HepG2 (cell line): Measurements from ENCODE around the gene NBPF6. TPM values are rescaled to one million over a fixed set of nuclear protein-coding genes. Genes with fewer than 3 reads are reported as not detected.
"Not testable (repeated sequence)": the region's sequence is repeated elsewhere in the genome, so short reads cannot be mapped to it uniquely, and the experiment has no call there.

Experiments
- ATAC-seq: fragments of 200-7000 bp; cut with Tn5 transposase; 3 replicates; pipeline ENCODE4 v1.9.1; 2020; ENCODE audit warnings: mild to moderate bottlenecking, moderate library complexity
- BruUV-seq: library from RNA; stranded (reverse); fragments of 400-500 nt; replicated peaks from 2 replicates; lab custom pipeline; 2021; lab: Mats Ljungman, UMichigan
- CTCF ChIA-PET: fragments of 300-600 bp; formaldehyde crosslinking; extraction: SDS; loops from one replicate; lab custom pipeline; 2021; ENCODE audit warnings: low total read pairs, inconsistent platforms, low intra/inter-chr PET ratio; lab: Yijun Ruan, JAX
- POLR2A ChIA-PET: fragments of 350-600 bp; sonication (Branson Sonifier 250); formaldehyde crosslinking; loops from one replicate; lab custom pipeline; 2020; ENCODE audit warnings: antibody characterized with exemption, inconsistent platforms; lab: Yijun Ruan, JAX
- DNase-seq: peaks from one replicate; pipeline ENCODE4 v3.0.0-alpha.2; 2015; ENCODE audit warnings: low spot score
- FAIRE-seq: peaks from 3 replicates; lab custom pipeline; 2011; peaks lifted over from hg19 to GRCh38; lab: Jason Lieb, UNC
- H2AFZ ChIP-seq: one replicate; pipeline ENCODE4 v1.6.1; 2011; ENCODE audit warnings: low read length, inconsistent platforms
- H3K27ac ChIP-seq: fragments of 300-600 bp; 3 replicates; pipeline ENCODE4 v1.8.0; 2011; ENCODE audit warnings: mixed run types, mild to moderate bottlenecking, mixed read lengths, low read length, inconsistent platforms; ENCODE audit not compliant: insufficient read depth; ENCODE audit errors: extremely low read length
- H3K27me3 ChIP-seq, 2 experiments: fragments of 200-600 bp in 1 of 2; 2 replicates in 1 of 2; 3 replicates in 1 of 2; pipeline versions ENCODE4 v1.6.0 to v1.8.0; 2011; ENCODE audit warnings: low read length in 2 of 2, mild to moderate bottlenecking in 2 of 2, moderate library complexity in 2 of 2, inconsistent platforms in 1 of 2; ENCODE audit not compliant: insufficient read depth in 2 of 2, control insufficient read depth in 1 of 2
- H3K36me3 ChIP-seq, 2 experiments: fragments of 200-600 bp in 1 of 2; replicated peaks in 1 of 2; 2 replicates in 1 of 2; 3 replicates in 1 of 2; pipeline versions ENCODE4 v1.5.1 to v1.8.0; 2011; ENCODE audit warnings: low read length in 2 of 2, inconsistent platforms in 1 of 2; ENCODE audit not compliant: insufficient read depth in 2 of 2, control insufficient read depth in 1 of 2
- H3K4me1 ChIP-seq: 2 replicates; pipeline ENCODE4 v1.5.1; 2012; ENCODE audit warnings: low read length, inconsistent platforms; ENCODE audit not compliant: insufficient read depth
- H3K4me2 ChIP-seq: 2 replicates; pipeline ENCODE4 v1.6.0; 2011; ENCODE audit warnings: low read depth, low read length, inconsistent platforms
- H3K4me3 ChIP-seq, 3 experiments: fragments of 200-600 bp in 1 of 3; sonication (generic), shearing (Covaris generic) in 1 of 3; replicated peaks in 1 of 3; 2 replicates each; pipeline ENCODE4 v1.5.1; 2011 to 2016; ENCODE audit warnings: low read length in 3 of 3, inconsistent platforms in 2 of 3, low read depth in 2 of 3, mild to moderate bottlenecking in 2 of 3, control low read depth in 1 of 3, mixed read lengths in 1 of 3; ENCODE audit not compliant: insufficient read depth in 1 of 3
- H3K79me2 ChIP-seq: one replicate; pipeline ENCODE4 v1.6.1; 2011; ENCODE audit warnings: low read length, inconsistent platforms; ENCODE audit not compliant: insufficient read depth
- H3K9ac ChIP-seq: 2 replicates; pipeline ENCODE4 v1.6.0; 2011; ENCODE audit warnings: mild to moderate bottlenecking, low read depth, low read length, inconsistent platforms; ENCODE audit not compliant: insufficient read depth
- H3K9me3 ChIP-seq: 2 replicates; pipeline ENCODE4 v1.5.1; 2012; ENCODE audit warnings: mild to moderate bottlenecking, low read length
- H4K20me1 ChIP-seq: 2 replicates; pipeline ENCODE4 v1.6.0; 2011; ENCODE audit warnings: inconsistent platforms, mild to moderate bottlenecking, low read length, moderate library complexity; ENCODE audit not compliant: insufficient read depth
- WGBS: methylation state at CpG from one replicate; pipeline ENCODE4 v1.1.6; 2017; ENCODE audit warnings: low lambda C conversion rate; 5-methylcytosine and 5-hydroxymethylcytosine counted together
- in situ Hi-C: cut with HindIII; loops from 2 replicates; pipeline ENCODE4 v1.10.0; 2017; ENCODE audit warnings: low pct_unique_long_range_greater_than_20kb; ENCODE audit not compliant: extremely low pct_ligation_motif_present
- intact Hi-C: fragments of 100-400 bp; cut with micrococcal nuclease; formaldehyde crosslinking; loops from one replicate; pipeline ENCODE4 v1.10.0; 2022; ENCODE audit not compliant: unreplicated experiment
- polyA plus RNA-seq, 8 experiments: library from polyadenylated mRNA; depleted of rRNA in 3 of 8; stranded (reverse) in 7 of 8; unstranded in 1 of 8; fragments of >200 nt; fragmentation: Illumina TruSeq in 4 of 8; extraction: Trizol in 4 of 8; gene quantifications; 2 replicates each; pipeline versions ENCODE4 v1.2.1 to v1.2.3, GENCODE V29; 2011 to 2016; ENCODE audit warnings: low read depth in 4 of 8, missing spikeins in 1 of 8, mixed read lengths in 1 of 8; ENCODE audit not compliant: insufficient read depth in 1 of 8
- total RNA-seq, 5 experiments: library from RNA; depleted of rRNA; stranded (reverse); fragments of >200 nt; fragmentation: Illumina TruSeq; extraction: Trizol; gene quantifications; 2 replicates each; pipeline ENCODE4 v1.2.3, GENCODE V29; 2016; ENCODE audit warnings: low read depth in 1 of 5

NBPF6 gene
- total and polyA plus RNA-seq, 2 of the 13 experiments (the other 11 are each of a cell fraction or from before 2014, with no cell fraction given), result not detected

DNA sequence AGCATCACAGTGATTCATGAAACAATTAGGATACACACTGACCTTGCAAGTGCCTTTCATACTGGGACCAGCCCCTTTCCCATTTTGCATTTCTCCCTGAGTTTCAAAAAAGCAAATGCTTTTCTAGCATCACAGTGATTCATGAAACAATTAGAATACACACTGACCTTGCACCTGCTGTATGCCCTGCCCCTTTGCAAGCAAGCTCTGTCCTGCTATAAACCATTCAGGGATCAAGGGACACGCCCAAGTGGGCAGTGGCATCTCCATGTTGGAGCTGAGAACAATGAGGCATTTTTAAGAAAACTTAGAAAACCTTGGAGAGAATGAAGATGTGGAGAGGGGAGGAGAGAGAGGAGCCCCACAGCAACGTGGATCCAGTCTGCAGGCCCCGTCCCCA, 13.8 kb downstream of the NBPF6 start:
- POLR2A ChIA-PET, H3K27ac ChIP-seq, in situ Hi-C loops, H3K4me2 ChIP-seq, BruUV-seq, intact Hi-C loops, H2AFZ ChIP-seq, H3K27me3 ChIP-seq, DNase-seq, H3K4me3 ChIP-seq, H4K20me1 ChIP-seq, ATAC-seq, H3K79me2 ChIP-seq, H3K9me3 ChIP-seq, H3K4me1 ChIP-seq, CTCF ChIA-PET, H3K9ac ChIP-seq, H3K36me3 ChIP-seq, FAIRE-seq: not testable (repeated sequence)
- no CpG with 5 or more reads among the region's 3 CpGs for WGBS

DNA sequence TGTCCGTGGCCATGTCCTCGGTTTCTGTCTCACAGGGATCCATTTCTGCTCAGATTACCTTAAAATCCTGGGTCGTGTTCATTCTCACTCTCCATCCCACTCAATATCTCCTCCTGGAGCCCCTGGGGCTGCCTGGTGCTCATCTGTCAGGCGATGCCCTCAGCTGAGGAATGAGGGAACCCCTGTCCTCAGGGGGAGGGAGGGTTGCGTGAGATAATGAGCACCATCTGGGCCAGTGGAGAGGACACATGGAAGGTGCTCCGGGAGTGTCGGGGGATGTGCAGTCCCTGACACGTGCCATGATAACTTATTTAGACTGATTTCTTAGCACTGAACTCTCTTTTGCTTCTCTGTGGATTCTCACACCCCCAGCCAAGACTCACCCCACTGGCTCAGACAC, 16.0 kb downstream of the NBPF6 start:
- H3K27me3 ChIP-seq, H2AFZ ChIP-seq, DNase-seq, POLR2A ChIA-PET, H4K20me1 ChIP-seq, H3K36me3 ChIP-seq, H3K27ac ChIP-seq, H3K9ac ChIP-seq, CTCF ChIA-PET, in situ Hi-C loops, H3K4me1 ChIP-seq, FAIRE-seq, intact Hi-C loops, H3K4me3 ChIP-seq, H3K9me3 ChIP-seq, H3K4me2 ChIP-seq, ATAC-seq, H3K79me2 ChIP-seq, BruUV-seq: not testable (repeated sequence)
- no CpG with 5 or more reads among the region's 8 CpGs for WGBS

DNA sequence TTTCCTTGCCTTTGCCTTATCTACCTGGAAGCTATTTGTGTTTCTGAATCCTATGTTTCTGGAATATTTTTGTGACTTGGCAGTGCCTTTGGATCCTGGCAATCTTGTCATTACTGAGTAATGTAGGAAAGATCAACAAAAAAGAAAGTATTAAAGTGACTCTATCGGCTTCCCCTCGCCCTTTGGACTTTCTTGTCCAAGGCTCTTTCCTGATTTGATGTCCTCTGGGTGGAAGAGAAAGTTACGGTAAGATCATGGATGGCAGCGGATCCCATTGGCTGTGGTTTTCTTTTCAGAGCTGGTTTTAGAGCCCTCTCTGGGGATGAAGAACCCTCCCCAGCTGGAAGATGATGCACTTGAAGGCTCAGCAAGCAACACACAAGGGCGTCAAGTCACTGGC, 17.0 kb downstream of the NBPF6 start:
- H2AFZ ChIP-seq, ATAC-seq, FAIRE-seq, DNase-seq, H3K4me3 ChIP-seq, H3K79me2 ChIP-seq, POLR2A ChIA-PET, H3K9ac ChIP-seq, H4K20me1 ChIP-seq, H3K36me3 ChIP-seq, H3K4me2 ChIP-seq, CTCF ChIA-PET, intact Hi-C loops, H3K9me3 ChIP-seq, in situ Hi-C loops, H3K27ac ChIP-seq, BruUV-seq, H3K4me1 ChIP-seq, H3K27me3 ChIP-seq: not testable (repeated sequence)
- 13% methylated on average over 4 of the region's 5 CpGs for WGBS

GRCh38 chr1:108470750-108471149, 20.6 kb downstream of the NBPF6 start:
- H3K4me1 ChIP-seq, H3K36me3 ChIP-seq, H3K9me3 ChIP-seq, H2AFZ ChIP-seq, H4K20me1 ChIP-seq, H3K4me2 ChIP-seq, H3K9ac ChIP-seq, DNase-seq, H3K79me2 ChIP-seq, H3K27ac ChIP-seq, POLR2A ChIA-PET, H3K27me3 ChIP-seq, BruUV-seq, H3K4me3 ChIP-seq, FAIRE-seq, CTCF ChIA-PET, ATAC-seq, intact Hi-C loops, in situ Hi-C loops: not testable (repeated sequence)
- whole genome bisulfite sequencing, result 4% methylated on average over 3 of the region's 4 CpGs
